Mammary epithelial cell (primary cell): Measurements from ENCODE around the gene AGXT2.

Source experiments
- CTCF ChIP-seq, 2 donors: IDR thresholded peaks in 1 of 2; conservative IDR thresholded peaks in 1 of 2; 2 replicates each; pipeline ENCODE4 v1.5.1; 2011 to 2012; ENCODE audit warnings: inconsistent platforms in 2 of 2, low read length in 2 of 2, mild to moderate bottlenecking in 2 of 2, control low read depth in 1 of 2, low read depth in 1 of 2; ENCODE audit not compliant: insufficient read depth in 1 of 2; ENCODE audit errors: extremely low read depth in 1 of 2
- EZH2 ChIP-seq: IDR thresholded peaks from 2 replicates; pipeline ENCODE4 v1.6.1; 2012; ENCODE audit warnings: low read length, inconsistent platforms, borderline replicate concordance

GRCh38 chr5:35091704-35092103 is 44.0 kb upstream of the AGXT2 start:
- TF ChIP-seq CTCF (conservative IDR thresholded peaks at IDR 0.05 in 1 of 2, IDR thresholded peaks at IDR 0.05 in 1 of 2; ENCODE audit: extremely low read depth in 1 of 2, insufficient read depth in 1 of 2, low read depth in 1 of 2, low read length in 2 of 2) (no peak), EZH2 (no peak)
